ENCODE measurements around the gene ZNF10.

The ZNF10 gene

GRCh38 chr12:133181238-133181959, 51.0 kb downstream of the ZNF10 start, which contains the start of gene ZNF268:
Gene ZNF268 (plus strand): TSS chr12:133181495. CDS start chr12:133181998, 503 bp downstream.
- TF ChIP-seq, protein P1, sequence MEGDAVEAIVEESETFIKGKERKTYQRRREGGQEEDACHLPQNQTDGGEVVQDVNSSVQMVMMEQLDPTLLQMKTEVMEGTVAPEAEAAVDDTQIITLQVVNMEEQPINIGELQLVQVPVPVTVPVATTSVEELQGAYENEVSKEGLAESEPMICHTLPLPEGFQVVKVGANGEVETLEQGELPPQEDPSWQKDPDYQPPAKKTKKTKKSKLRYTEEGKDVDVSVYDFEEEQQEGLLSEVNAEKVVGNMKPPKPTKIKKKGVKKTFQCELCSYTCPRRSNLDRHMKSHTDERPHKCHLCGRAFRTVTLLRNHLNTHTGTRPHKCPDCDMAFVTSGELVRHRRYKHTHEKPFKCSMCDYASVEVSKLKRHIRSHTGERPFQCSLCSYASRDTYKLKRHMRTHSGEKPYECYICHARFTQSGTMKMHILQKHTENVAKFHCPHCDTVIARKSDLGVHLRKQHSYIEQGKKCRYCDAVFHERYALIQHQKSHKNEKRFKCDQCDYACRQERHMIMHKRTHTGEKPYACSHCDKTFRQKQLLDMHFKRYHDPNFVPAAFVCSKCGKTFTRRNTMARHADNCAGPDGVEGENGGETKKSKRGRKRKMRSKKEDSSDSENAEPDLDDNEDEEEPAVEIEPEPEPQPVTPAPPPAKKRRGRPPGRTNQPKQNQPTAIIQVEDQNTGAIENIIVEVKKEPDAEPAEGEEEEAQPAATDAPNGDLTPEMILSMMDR (IDR thresholded peaks at IDR 0.05; ENCODE audit: control insufficient read depth, insufficient read depth, low read depth, low read length, missing control alignments): peak; percentile 91
- peak; percentile 58 for DNase-seq (ENCODE audit: low read depth)
- peak within 1 kb of the TSS; percentile 99 for H3K4me3 ChIP-seq (ENCODE audit: control insufficient read depth, low read depth, low read length)

DNA sequence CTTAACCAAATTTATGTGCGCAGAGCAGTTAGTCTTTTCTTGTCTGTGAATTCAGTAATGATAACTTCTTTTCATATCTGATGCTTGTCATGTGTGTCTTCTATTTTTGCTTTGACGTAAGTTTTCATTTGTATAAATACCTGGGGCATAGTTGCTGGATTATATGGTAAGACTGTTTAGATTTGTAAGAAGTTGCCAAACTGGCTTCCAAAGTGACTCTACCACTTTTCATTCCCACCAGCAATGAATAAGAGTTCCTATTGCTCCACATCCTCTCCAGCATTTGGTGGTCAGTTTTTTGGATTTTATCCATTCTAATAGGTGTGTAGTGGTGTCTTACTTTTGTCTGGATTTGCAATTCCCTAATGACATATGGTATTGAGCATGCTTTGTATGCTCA, 59.7 kb downstream of the ZNF10 start:
- no peak for DNase-seq (ENCODE audit: low read depth)
- H3K4me3 ChIP-seq (ENCODE audit: control insufficient read depth, low read depth, low read length): no peak overlapping the region
- TF ChIP-seq, protein P1 (IDR thresholded peaks at IDR 0.05; ENCODE audit: control insufficient read depth, insufficient read depth, low read depth, low read length, missing control alignments): no peak

- H3K4me3 ChIP-seq (ENCODE audit: control insufficient read depth, low read depth, low read length): no peak overlapping the region
- no peak for DNase-seq (ENCODE audit: low read depth)
- TF ChIP-seq, protein P1 (IDR thresholded peaks at IDR 0.05; ENCODE audit: control insufficient read depth, insufficient read depth, low read depth, low read length, missing control alignments): no peak
Observed at GRCh38 chr12:133192847-133193246, 62.4 kb downstream of the ZNF10 start.

DNA sequence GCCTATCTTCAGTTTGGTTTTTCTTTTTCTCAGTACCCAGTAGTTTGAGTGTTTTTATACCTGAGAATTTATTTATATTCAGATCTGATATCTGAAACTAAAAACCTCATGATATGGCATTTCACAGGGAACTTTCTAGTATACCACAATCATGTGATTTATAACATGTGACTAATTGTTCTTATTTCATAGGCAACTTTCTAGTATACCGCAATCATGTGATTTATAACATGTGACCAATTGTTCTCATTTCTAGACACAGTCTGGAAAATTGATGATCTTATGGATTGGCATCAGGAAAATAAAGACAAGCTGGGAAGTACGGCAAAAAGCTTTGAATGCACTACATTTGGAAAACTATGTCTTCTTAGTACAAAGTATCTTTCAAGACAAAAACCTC, 71.5 kb downstream of the ZNF10 start:
- TF ChIP-seq, protein P1 (IDR thresholded peaks at IDR 0.05; ENCODE audit: control insufficient read depth, insufficient read depth, low read depth, low read length, missing control alignments): no peak
- DNase-seq (ENCODE audit: low read depth): no peak
- H3K4me3 ChIP-seq (ENCODE audit: control insufficient read depth, low read depth, low read length): no peak overlapping the region

- TF ChIP-seq, protein P1 (IDR thresholded peaks at IDR 0.05; ENCODE audit: control insufficient read depth, insufficient read depth, low read depth, low read length, missing control alignments): no peak
- DNase-seq (ENCODE audit: low read depth): no peak
- no peak overlapping the region for H3K4me3 ChIP-seq (ENCODE audit: control insufficient read depth, low read depth, low read length)
Observed at GRCh38 chr12:133202493-133203343, 72.3 kb downstream of the ZNF10 start.

GRCh38 chr12:133203344-133204263, 73.2 kb downstream of the ZNF10 start:
- H3K4me3 ChIP-seq (ENCODE audit: control insufficient read depth, low read depth, low read length): no peak overlapping the region
- TF ChIP-seq, protein P1 (IDR thresholded peaks at IDR 0.05; ENCODE audit: control insufficient read depth, insufficient read depth, low read depth, low read length, missing control alignments): no peak
- no peak for DNase-seq (ENCODE audit: low read depth)
